Activated T-cell treated with anti-CD3 and anti-CD28 coated beads, Interleukin-2, amount 50 U/mL, for 24 hours (primary cell): Measurements from ENCODE around the gene C1GALT1C1L.
"Not testable (repeated sequence)": the region's sequence is repeated elsewhere in the genome, so short reads cannot be mapped to it uniquely, and the experiment has no call there.

ENCODE experiments used
- DNase-seq: peaks from one replicate; pipeline ENCODE4 v3.0.0-alpha.2; 2020
- H3K27ac Mint-ChIP-seq: 2 replicates; pipeline ENCODE4 v1.8.0; 2020; ENCODE audit warnings: mild to moderate bottlenecking, mixed read lengths
- H3K27me3 Mint-ChIP-seq: 2 replicates; pipeline ENCODE4 v1.8.0; 2020; ENCODE audit warnings: mixed read lengths
- H3K36me3 Mint-ChIP-seq: 2 replicates; pipeline ENCODE4 v1.8.0; 2020; ENCODE audit warnings: low read depth, mixed read lengths
- H3K4me1 Mint-ChIP-seq: 2 replicates; pipeline ENCODE4 v1.8.0; 2020; ENCODE audit warnings: low read depth, mixed read lengths
- H3K4me3 Mint-ChIP-seq: 2 replicates; pipeline ENCODE4 v1.8.0; 2020; ENCODE audit warnings: mild to moderate bottlenecking, moderate library complexity, mixed read lengths
- H3K9me3 Mint-ChIP-seq: 2 replicates; pipeline ENCODE4 v1.8.0; 2020; ENCODE audit warnings: mixed read lengths

Gene C1GALT1C1L

DNA sequence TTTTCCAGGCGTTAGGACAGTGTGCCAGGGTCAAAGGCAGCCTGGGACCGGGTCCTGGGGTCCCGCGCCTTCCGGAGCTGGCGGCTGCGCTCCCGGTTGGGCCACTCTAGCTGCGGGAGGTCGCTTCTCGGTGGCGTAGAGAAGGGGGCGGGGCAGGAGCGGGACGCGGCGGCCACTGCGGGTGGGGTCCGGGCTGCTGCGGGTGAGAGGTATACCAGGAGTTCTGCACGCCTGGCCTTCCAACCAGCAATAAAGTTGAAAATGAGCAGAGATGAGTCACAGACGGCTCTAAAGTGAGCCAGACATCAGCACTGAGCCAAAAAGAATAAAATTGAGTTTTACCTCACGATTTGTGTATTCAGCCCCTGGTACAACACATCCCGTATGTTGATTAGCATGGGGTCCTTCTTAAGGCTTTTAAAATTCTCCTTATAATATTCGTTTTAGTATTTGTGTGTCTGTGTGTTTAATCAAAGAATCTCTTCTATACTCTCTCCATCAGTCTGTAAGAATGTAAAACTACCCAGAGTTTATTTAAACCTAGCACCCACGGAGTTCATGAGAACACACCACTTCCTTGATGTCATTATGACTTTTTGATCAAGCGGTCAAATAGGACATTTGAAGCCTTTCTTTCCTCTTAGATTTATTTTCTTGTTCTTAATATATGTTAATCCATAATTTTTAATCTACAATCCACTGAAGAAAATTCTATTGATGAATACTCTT is at the start of gene C1GALT1C1L:
TSS of gene C1GALT1C1L (minus strand) at position 108 of the 729 bp plus-strand sequence. CDS start at position 1, 107 bp downstream.
- H3K27ac Mint-ChIP-seq, result no peak within 1 kb of the TSS
- H3K4me3 Mint-ChIP-seq, result peak within 1 kb of the TSS; percentile 69
- no peaks in the 10 kb centered on the region for H3K36me3 Mint-ChIP-seq
- peaks cover 5% of the 10 kb centered on the region for H3K4me1 Mint-ChIP-seq
- H3K9me3 Mint-ChIP-seq, result peaks cover 8% of the 10 kb centered on the region
- H3K27me3 Mint-ChIP-seq, result peaks cover 26% of the 10 kb centered on the region
- peak; percentile 39 for DNase-seq

DNA sequence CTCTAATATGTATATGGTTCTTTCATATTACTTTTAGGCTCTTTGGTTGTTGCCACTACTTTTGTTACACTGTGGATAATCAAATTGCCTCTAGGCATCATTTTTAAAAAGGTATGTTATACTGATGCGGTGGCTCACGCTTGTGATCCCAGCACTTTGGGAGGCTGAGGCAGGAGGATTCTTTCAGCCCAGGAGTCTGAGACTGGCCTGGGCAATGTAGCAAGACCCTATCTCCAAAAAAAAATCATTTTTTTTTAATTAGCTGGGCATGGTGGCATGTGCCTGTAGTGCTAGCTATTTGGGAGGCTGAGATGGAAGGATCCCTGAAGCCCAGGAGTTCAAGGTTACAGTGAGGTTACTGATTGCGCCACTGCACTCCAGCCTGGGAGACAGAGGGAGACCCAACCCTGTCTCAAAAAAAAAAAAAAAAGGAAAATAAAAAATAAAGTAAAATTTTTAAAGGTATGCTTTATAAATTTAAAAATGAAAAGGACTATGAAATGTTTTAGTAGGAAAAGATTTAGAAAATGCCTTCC is 49.5 kb upstream of the C1GALT1C1L start:
- H3K9me3 Mint-ChIP-seq, result no peaks in the 10 kb centered on the region

DNA sequence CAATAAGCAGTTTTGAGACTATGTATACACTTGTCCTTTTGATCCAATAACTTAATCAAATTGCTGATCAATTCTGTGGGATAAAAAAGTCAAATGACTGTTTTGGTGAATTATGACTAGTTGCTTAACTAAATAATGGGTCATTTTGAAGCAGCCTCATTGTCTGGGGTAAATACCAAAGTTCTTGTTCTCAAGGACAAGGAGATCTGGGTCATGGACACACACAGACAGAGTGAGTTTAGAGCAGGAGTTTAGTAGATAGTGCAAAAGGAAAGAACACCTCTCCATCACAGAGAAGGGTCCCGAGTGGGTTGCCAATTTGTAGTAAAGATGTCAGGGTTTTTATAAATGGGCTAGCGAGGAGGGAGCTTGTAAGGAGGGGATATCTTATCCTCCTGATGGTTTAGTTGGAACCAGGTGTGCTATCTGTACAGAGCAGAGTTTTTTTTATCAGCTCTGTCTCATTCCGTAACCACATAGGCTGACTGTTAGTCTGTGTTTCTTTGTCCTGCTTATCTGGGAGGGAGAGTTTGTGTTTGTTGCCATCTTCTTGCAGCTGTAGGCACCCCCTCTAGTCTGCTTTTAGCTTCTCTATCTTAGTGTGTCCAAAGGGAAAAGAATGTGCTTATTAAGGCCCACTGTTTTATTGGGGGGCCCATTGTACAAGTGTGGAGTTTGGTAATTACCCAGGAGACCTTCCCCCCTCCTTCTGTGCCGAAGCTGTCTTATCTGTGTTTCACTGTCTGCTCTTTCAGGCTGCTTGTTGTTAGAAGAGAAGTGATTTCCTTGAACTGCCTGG is 48.7 kb upstream of the C1GALT1C1L start:
- no peak overlapping the region for H3K4me3 Mint-ChIP-seq
- no peak for DNase-seq
- H3K36me3 Mint-ChIP-seq, result no peaks in the 10 kb centered on the region
- H3K9me3 Mint-ChIP-seq, result no peaks in the 10 kb centered on the region
- H3K4me1 Mint-ChIP-seq, result no peaks in the 10 kb centered on the region
- H3K27ac Mint-ChIP-seq, result no peak overlapping the region
- no peaks in the 10 kb centered on the region for H3K27me3 Mint-ChIP-seq

More for the DNA sequence above, 49.5 kb upstream of the C1GALT1C1L start:
- no peaks in the 10 kb centered on the region for H3K27me3 Mint-ChIP-seq
- no peaks in the 10 kb centered on the region for H3K36me3 Mint-ChIP-seq
- H3K4me3 Mint-ChIP-seq, result no peak overlapping the region
- H3K27ac Mint-ChIP-seq, result no peak overlapping the region
- no peaks in the 10 kb centered on the region for H3K4me1 Mint-ChIP-seq
- no peak for DNase-seq

DNA sequence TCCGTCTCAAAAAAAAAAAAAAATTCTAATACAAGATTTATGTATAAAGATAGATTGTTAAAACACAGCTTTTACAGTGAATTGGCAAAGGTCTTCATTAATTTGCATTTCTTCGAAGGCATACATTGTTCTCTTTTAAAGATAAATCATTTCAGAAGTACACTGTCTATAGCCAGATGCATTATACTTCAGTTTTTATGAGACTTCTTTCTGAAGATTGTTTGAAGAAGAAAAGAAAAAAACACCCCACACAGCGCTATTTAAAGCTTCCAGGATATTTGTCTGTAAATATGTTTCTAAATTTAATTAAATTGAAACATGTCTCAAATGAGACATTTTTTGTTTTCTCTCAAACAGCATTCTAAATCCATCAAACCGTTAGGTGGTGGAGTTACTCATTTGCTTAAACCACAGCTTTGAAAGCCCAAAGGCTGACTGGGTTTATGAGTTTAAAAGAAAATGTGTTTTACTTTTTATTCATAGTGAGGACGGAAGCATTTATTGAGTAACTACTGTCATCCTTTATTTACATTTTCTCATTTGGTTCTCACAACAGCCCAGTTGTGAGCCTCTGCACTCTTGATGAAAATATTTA is 42.4 kb upstream of the C1GALT1C1L start:
- no peaks in the 10 kb centered on the region for H3K4me1 Mint-ChIP-seq
- no peaks in the 10 kb centered on the region for H3K9me3 Mint-ChIP-seq
- H3K4me3 Mint-ChIP-seq, result no peak overlapping the region
- H3K27me3 Mint-ChIP-seq, result no peaks in the 10 kb centered on the region
- no peaks in the 10 kb centered on the region for H3K36me3 Mint-ChIP-seq
- no peak overlapping the region for H3K27ac Mint-ChIP-seq
- no peak for DNase-seq

DNA sequence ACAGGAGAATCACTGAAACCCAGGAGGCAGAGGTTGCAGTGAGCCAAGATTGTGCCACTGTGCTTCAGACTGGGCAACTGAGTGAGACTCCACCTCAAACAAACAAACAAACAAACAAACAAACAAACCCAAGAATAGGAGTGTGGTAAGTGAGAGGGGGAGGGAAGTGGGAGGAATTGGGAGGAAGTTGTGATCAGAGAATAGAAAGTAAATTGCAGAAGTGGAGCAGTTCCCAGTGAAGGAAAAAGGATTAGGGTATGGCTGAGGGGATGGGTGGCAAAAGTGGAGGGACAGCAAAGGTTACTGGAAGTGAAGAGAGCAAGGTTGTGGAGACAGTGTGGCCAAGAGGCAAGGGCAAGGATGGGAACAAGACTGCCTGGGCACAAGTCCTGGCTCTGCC is 41.1 kb upstream of the C1GALT1C1L start:
- Mint-ChIP-seq H3K4me1 (no peaks in the 10 kb centered on the region), H3K27me3 (no peaks in the 10 kb centered on the region), H3K9me3 (no peaks in the 10 kb centered on the region), H3K36me3 (no peaks in the 10 kb centered on the region), H3K27ac (no peak overlapping the region), H3K4me3 (no peak overlapping the region)
- DNase-seq, result no peak

DNA sequence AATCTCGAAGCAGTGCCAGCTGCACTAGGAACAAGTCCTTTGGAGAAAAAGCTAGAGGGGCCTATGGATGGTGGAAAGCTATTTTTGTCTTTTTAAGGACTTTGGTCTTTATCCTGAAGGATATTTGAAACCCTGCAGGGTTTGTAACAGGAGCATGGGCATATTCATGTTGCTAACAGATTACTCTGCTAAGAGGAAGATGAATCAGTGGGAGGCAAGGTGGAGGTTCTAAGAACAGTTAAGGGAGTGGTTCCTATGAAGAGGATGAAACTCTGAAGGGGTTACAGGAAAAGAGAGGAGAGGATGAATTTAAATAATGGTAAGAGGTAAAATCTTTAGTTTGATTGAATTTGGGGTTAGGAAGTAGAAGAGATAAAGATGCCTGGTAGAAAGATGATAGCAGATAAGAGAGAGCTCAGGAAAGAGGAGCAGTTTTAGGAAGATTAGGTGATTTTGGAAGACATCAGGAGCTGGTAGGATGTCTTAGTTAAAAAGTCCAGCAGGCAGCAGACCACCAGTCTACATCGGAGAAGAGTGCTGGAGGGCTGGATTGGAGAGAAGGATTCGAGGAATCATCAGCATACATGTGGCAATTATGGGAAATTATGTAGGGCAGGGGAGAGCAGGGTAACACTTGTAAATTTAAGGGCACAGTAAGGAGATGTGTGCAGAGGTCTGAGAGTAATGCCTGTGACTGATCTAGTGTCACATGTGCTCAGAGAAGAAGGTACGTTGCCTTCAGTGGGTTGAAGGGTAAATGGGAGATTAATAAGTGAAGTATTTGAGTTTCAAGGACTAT is 39.3 kb upstream of the C1GALT1C1L start:
- no peaks in the 10 kb centered on the region for H3K9me3 Mint-ChIP-seq
- no peak for DNase-seq
- H3K27ac Mint-ChIP-seq, result no peak overlapping the region
- H3K36me3 Mint-ChIP-seq, result no peaks in the 10 kb centered on the region
- no peaks in the 10 kb centered on the region for H3K27me3 Mint-ChIP-seq
- H3K4me1 Mint-ChIP-seq, result no peaks in the 10 kb centered on the region
- no peak overlapping the region for H3K4me3 Mint-ChIP-seq

DNA sequence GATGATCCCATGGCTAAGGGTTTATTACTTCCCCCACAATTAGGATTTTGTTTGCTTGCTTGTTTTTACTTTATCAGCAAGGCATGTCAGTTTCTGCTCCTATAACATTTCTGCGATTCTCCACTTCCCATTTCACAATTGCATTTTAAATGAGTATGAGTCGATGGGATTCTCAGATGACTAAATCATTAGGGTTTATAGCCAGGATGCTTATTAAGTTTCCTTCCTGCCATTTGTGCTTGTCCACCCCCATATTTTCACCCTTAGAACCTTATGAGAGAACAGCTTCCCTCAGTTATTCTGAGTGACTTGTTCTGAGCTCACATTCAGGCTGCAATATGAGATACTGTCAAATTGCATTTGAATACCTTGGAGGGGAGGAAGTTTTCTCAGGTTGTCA is 37.9 kb upstream of the C1GALT1C1L start:
- H3K27ac Mint-ChIP-seq, result no peak overlapping the region
- no peaks in the 10 kb centered on the region for H3K9me3 Mint-ChIP-seq
- no peaks in the 10 kb centered on the region for H3K27me3 Mint-ChIP-seq
- no peak for DNase-seq
- H3K4me1 Mint-ChIP-seq, result no peaks in the 10 kb centered on the region
- no peak overlapping the region for H3K4me3 Mint-ChIP-seq
- no peaks in the 10 kb centered on the region for H3K36me3 Mint-ChIP-seq

DNA sequence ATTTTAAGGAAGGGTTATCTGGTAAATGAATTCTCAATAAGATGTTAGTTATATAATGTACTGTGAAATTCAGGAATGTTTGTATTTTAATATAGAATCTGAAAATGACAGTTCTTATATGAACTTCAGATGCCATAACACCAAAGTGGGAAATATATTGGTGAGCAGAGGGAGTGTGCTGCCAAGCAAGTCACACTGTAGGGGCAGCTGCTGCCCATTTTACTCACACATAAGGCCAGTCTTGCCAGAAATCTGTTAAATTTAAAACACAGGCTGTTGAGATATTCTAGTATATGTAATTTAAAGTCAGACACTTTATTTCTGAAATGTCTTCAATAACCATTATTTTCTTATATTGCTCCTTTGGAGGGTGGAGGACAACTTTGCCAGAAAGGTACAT is 34.6 kb upstream of the C1GALT1C1L start:
- Mint-ChIP-seq H3K4me3 (no peak overlapping the region), H3K9me3 (no peaks in the 10 kb centered on the region), H3K36me3 (no peaks in the 10 kb centered on the region), H3K27me3 (no peaks in the 10 kb centered on the region), H3K4me1 (no peaks in the 10 kb centered on the region), H3K27ac (no peak overlapping the region)
- DNase-seq, result no peak

DNA sequence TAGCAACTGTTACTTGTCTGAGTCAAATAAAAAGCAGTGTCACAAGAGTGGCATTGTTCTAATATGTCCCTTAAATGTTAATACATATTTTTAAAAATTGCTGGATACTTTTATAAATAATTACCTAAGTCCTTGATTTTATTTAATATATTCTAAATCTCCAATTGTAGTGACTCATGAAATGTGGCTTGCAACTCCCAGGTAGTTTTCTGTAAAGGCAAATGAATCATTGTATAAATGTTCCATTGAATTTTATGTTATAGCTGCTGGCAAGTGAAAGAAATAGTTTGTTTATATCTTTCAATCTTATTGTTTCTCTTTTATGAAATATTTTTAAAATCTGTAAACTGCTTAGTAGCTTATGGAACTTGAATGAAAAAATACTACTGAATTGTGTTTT is 32.7 kb upstream of the C1GALT1C1L start:
- Mint-ChIP-seq H3K4me3 (no peak overlapping the region), H3K4me1 (no peaks in the 10 kb centered on the region), H3K27ac (no peak overlapping the region), H3K36me3 (no peaks in the 10 kb centered on the region), H3K27me3 (peaks cover 3% of the 10 kb centered on the region), H3K9me3 (no peaks in the 10 kb centered on the region)
- no peak for DNase-seq

DNA sequence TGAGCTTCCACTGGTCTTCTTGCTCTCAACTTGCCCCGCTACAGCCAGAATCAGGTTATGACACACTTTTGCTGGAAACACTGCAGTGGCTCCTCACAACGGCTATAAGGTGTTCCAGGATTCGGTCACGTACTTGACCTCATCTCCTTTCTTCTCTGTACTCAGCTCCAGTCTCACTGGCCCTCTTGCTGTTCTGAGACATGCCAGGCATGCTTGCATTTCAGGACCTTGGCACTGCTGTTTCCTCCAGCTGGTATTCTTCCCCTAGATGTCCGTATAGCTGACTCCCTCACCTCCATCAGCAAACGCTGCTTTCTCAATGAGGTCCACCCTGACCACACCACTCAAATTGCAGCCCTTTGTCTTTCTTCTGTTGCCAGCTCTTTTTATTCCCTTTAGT is 31.9 kb upstream of the C1GALT1C1L start:
- no peak overlapping the region for H3K4me3 Mint-ChIP-seq
- H3K27ac Mint-ChIP-seq, result no peak overlapping the region
- no peaks in the 10 kb centered on the region for H3K4me1 Mint-ChIP-seq
- no peak for DNase-seq
- no peaks in the 10 kb centered on the region for H3K9me3 Mint-ChIP-seq
- H3K36me3 Mint-ChIP-seq, result no peaks in the 10 kb centered on the region
- H3K27me3 Mint-ChIP-seq, result peaks cover 4% of the 10 kb centered on the region

DNA sequence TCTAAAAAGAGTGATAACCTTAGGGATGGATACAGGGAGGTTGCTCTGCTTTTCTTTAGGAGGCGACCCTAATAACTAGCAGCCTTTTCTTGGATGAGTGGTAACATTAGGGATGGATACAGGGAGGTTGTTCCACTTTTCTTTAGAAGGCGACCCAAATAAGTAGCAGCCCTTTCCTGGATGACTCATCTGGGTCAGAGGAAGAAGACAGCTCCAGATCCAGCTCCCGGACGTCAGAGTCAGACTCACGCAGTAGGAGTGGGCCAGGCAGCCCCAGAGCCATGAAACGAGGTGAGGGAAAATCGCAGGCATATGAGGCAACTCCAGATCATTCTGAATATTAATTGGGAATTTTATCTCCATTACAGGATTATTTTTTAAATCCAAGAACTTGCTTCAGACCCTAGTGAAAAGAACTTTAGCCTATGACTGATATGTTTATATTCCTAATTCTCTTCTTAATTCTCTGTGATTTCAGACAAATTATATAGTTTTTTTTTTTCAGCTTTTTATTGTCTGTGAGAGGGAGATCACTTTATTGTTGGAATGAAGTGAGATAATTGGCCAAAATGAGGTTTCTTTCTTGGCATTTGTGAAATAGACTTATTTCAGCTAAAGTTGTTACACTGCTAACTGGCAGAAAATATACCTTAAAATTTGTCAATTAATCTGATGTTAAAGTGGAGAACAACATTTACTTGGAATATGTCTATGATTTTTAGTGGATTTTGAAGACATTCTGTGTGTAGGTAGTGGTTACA is 31.2 kb upstream of the C1GALT1C1L start:
- Mint-ChIP-seq H3K27ac (no peak overlapping the region), H3K9me3 (no peaks in the 10 kb centered on the region), H3K27me3 (peaks cover 7% of the 10 kb centered on the region), H3K4me3 (no peak overlapping the region), H3K36me3 (no peaks in the 10 kb centered on the region), H3K4me1 (no peaks in the 10 kb centered on the region)
- DNase-seq, result no peak

DNA sequence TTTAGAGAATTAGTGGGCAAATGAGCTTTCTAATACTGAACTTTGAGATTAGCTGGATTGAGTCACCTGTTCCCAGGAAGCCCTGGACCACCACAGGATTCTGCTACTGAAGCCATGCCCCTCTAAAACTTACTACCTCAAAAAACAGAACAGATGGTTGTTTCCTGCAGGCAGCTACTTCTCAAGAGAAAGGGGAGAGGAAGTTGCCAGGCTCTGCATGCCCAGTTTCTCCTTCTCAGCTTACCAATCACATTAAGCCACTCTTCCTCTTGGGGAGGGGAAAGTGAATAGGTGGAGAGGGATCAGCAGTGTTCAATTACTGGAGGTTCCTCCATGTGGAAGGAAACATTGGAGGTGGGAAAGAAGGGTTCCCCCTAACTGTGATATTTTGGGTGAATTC is 24.9 kb upstream of the C1GALT1C1L start:
- no peaks in the 10 kb centered on the region for H3K9me3 Mint-ChIP-seq
- no peak for DNase-seq
- H3K27me3 Mint-ChIP-seq, result peaks cover 9% of the 10 kb centered on the region
- no peaks in the 10 kb centered on the region for H3K36me3 Mint-ChIP-seq
- no peaks in the 10 kb centered on the region for H3K4me1 Mint-ChIP-seq
- H3K4me3 Mint-ChIP-seq, result no peak overlapping the region
- H3K27ac Mint-ChIP-seq, result no peak overlapping the region

DNA sequence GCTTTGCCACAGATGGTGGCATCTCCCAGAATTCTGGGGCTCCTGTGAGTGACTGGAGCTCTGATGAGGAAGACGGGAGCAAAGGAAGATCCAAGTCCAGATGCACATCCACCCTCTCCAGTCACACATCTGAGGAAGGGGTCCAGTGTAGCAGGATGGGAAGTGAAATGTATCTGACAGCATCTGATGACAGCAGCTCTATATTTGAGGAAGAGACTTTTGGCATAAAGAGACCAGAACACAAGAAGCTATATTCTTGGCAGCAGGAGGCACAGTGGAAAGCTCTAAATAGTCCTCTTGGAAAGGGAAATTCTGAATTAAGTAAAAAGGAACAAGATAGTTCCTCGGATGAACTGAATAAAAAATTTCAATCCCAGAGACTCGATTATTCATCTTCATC is 23.5 kb upstream of the C1GALT1C1L start:
- Mint-ChIP-seq H3K27ac (no peak overlapping the region), H3K4me3 (no peak overlapping the region), H3K4me1 (no peaks in the 10 kb centered on the region), H3K27me3 (peaks cover 9% of the 10 kb centered on the region), H3K36me3 (no peaks in the 10 kb centered on the region), H3K9me3 (no peaks in the 10 kb centered on the region)
- DNase-seq, result no peak

DNA sequence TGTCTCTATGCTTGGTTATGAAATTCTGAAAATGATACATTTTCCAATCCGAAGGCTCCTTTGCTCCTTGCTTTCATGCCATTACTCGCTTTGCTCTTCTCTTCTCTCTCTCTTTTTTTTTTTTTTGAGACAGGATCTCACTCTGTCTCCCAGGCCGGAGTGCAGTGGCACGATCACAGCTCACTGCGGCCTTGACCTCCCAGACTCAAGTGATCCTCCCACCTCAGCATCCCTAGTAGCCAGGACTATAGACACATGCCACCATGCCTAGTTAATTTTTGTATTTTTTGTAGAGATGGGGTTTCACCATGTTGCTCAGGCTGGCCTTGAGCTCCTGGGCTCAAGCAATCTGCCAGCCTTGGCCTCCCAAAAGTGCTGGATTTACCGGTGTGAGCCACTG is 21.9 kb upstream of the C1GALT1C1L start:
- H3K4me3 Mint-ChIP-seq, H3K27me3 Mint-ChIP-seq, H3K4me1 Mint-ChIP-seq, H3K9me3 Mint-ChIP-seq, H3K36me3 Mint-ChIP-seq, H3K27ac Mint-ChIP-seq, DNase-seq: not testable (repeated sequence)
